Endodermal cell (in vitro differentiated cells): ENCODE data around the gene TRERF1. TPM values are rescaled to one million over a fixed set of nuclear protein-coding genes. Genes with fewer than 3 reads are reported as not detected.
A peak's percentile ranks its signal among the peaks of the same experiment; 100 is the strongest.

Experiments used
- DNase-seq: peaks from one replicate; pipeline ENCODE4 v3.0.0-alpha.2; 2017
- H3K27ac ChIP-seq: 2 replicates; pipeline ENCODE4 v1.5.1; 2013; ENCODE audit warnings: mild to moderate bottlenecking, low read depth, low read length, moderate library complexity
- H3K27me3 ChIP-seq: 2 replicates; pipeline ENCODE4 v1.6.1; 2013; ENCODE audit warnings: mild to moderate bottlenecking, low read length, moderate library complexity; ENCODE audit not compliant: insufficient read depth, control insufficient read depth, poor library complexity, severe bottlenecking
- H3K36me3 ChIP-seq: 2 replicates; pipeline ENCODE4 v1.7.0; 2013; ENCODE audit warnings: mild to moderate bottlenecking, low read length, moderate library complexity; ENCODE audit not compliant: control insufficient read depth, insufficient read depth
- H3K4me1 ChIP-seq: one replicate; pipeline ENCODE4 v1.7.0; 2013; ENCODE audit warnings: low read length; ENCODE audit not compliant: control insufficient read depth, insufficient read depth
- H3K4me3 ChIP-seq: 2 replicates; pipeline ENCODE4 v1.5.1; 2013; ENCODE audit warnings: mild to moderate bottlenecking, low read length, moderate library complexity
- H3K9ac ChIP-seq: 2 replicates; pipeline ENCODE4 v1.6.1; 2013; ENCODE audit warnings: mild to moderate bottlenecking, low read length, moderate library complexity; ENCODE audit not compliant: poor library complexity, severe bottlenecking; ENCODE audit errors: extremely low read depth
- H3K9me3 ChIP-seq: 2 replicates; pipeline ENCODE4 v1.6.1; 2013; ENCODE audit warnings: mild to moderate bottlenecking, low read length, moderate library complexity; ENCODE audit not compliant: control insufficient read depth
- H3K27ac Mint-ChIP-seq: 2 replicates; pipeline ENCODE4 v1.8.0; 2020; ENCODE audit warnings: mixed read lengths
- H3K27me3 Mint-ChIP-seq: 2 replicates; pipeline ENCODE4 v1.8.0; 2021; ENCODE audit warnings: mild to moderate bottlenecking, mixed read lengths; ENCODE audit not compliant: insufficient read depth
- H3K36me3 Mint-ChIP-seq: 2 replicates; pipeline ENCODE4 v1.8.0; 2020; ENCODE audit warnings: low read depth, mixed read lengths
- H3K4me1 Mint-ChIP-seq: 2 replicates; pipeline ENCODE4 v1.8.0; 2020; ENCODE audit warnings: mixed read lengths
- H3K4me3 Mint-ChIP-seq: 2 replicates; pipeline ENCODE4 v1.8.0; 2020; ENCODE audit warnings: mild to moderate bottlenecking, moderate library complexity, mixed read lengths
- H3K9me3 Mint-ChIP-seq: 2 replicates; pipeline ENCODE4 v1.8.0; 2020; ENCODE audit warnings: mild to moderate bottlenecking, mixed read lengths
- WGBS, 2 experiments: methylation state at CpG; one replicate each; pipeline versions ENCODE4 v1.1.5 to v1.1.7; 2013; ENCODE audit warnings: missing lambda C conversion rate in 2 of 2, mixed read lengths in 1 of 2; ENCODE audit not compliant: insufficient coverage in 1 of 2, insufficient read length in 1 of 2; 5-methylcytosine and 5-hydroxymethylcytosine counted together
- total RNA-seq, 2 donors: library from RNA; stranded (reverse); fragmentation: NEBNext Ultra II Directional in 1 of 2; extraction: Animal tissue kit (Norgen Biotek cat#: 25700) in 1 of 2; gene quantifications; 2 replicates in 1 of 2; 3 replicates in 1 of 2; pipeline ENCODE4 v1.2.1, GENCODE V29; 2021
- TF ChIP-seq, protein P1 (sequence below): fragments of 200-600 bp; sonication (generic); conservative IDR thresholded peaks from 2 replicates; pipeline ENCODE4 v1.5.0; 2021; ENCODE audit warnings: antibody characterized with exemption, mild to moderate bottlenecking

Gene TRERF1
- total RNA-seq, 2 donors from 2014 or later, result 4.7 to 5.3 TPM

GRCh38 chr6:42228305-42228704 lies 223.4 kb downstream of the TRERF1 start:
- no peak overlapping the region for H3K27ac ChIP-seq
- peaks cover 9% of the 10 kb centered on the region for H3K4me1 Mint-ChIP-seq
- TF ChIP-seq, protein P1, sequence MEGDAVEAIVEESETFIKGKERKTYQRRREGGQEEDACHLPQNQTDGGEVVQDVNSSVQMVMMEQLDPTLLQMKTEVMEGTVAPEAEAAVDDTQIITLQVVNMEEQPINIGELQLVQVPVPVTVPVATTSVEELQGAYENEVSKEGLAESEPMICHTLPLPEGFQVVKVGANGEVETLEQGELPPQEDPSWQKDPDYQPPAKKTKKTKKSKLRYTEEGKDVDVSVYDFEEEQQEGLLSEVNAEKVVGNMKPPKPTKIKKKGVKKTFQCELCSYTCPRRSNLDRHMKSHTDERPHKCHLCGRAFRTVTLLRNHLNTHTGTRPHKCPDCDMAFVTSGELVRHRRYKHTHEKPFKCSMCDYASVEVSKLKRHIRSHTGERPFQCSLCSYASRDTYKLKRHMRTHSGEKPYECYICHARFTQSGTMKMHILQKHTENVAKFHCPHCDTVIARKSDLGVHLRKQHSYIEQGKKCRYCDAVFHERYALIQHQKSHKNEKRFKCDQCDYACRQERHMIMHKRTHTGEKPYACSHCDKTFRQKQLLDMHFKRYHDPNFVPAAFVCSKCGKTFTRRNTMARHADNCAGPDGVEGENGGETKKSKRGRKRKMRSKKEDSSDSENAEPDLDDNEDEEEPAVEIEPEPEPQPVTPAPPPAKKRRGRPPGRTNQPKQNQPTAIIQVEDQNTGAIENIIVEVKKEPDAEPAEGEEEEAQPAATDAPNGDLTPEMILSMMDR, result no peak
- no peak overlapping the region for H3K4me3 ChIP-seq
- H3K9me3 Mint-ChIP-seq, result no peaks in the 10 kb centered on the region
- no peaks in the 10 kb centered on the region for H3K36me3 ChIP-seq
- DNase-seq, result no peak
- peaks cover 2% of the 10 kb centered on the region for H3K36me3 Mint-ChIP-seq
- no peaks in the 10 kb centered on the region for H3K27me3 ChIP-seq
- no peak overlapping the region for H3K27ac Mint-ChIP-seq
- H3K27me3 Mint-ChIP-seq, result no peaks in the 10 kb centered on the region
- H3K4me1 ChIP-seq, result peaks cover 9% of the 10 kb centered on the region
- H3K9me3 ChIP-seq, result no peaks in the 10 kb centered on the region
- WGBS, 2 experiments, result 95% methylated on average over 12 to 15 of the region's 15 CpGs
- no peak overlapping the region for H3K9ac ChIP-seq
- no peak overlapping the region for H3K4me3 Mint-ChIP-seq

- Histone ChIP-seq H3K9me3 (no peaks in the 10 kb centered on the region), H3K4me3 (no peak overlapping the region), H3K36me3 (no peaks in the 10 kb centered on the region), H3K27me3 (no peaks in the 10 kb centered on the region), H3K4me1 (peaks cover 9% of the 10 kb centered on the region), H3K27ac (no peak overlapping the region), H3K9ac (no peak overlapping the region)
- Mint-ChIP-seq H3K9me3 (no peaks in the 10 kb centered on the region), H3K27me3 (no peaks in the 10 kb centered on the region), H3K27ac (no peak overlapping the region), H3K36me3 (no peaks in the 10 kb centered on the region), H3K4me3 (no peak overlapping the region), H3K4me1 (peaks cover 9% of the 10 kb centered on the region)
- DNase-seq, result no peak
- WGBS, 2 experiments, result 88 to 92% methylated on average over 8 to 9 of the region's 9 CpGs
- TF ChIP-seq, protein P1, result no peak
Measured at GRCh38 chr6:42227173-42227850, 224.4 kb downstream of the TRERF1 start.

DNA sequence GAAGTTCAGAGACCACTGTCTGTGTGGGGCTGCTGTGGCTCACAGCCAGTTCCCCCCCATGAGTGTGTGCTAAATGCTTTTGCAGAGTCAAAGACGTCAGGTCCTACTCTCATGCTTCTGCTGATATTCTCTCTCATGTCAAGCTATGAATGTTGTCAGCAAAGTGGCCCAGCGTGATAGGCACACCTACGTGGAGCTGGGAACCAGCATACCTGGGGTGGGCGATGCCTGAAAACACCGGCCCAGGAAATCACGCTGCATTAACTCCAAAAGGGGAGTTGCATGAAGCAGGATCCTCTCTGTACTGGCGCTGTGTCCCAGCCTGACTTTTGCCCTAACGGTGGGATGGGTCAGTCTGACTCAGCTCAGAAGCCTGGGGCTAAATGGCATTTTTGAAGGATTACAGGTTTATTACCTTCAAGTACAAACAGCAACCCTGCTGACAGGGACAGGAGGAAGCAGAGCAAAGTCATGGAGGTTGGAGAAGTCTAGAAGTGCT lies 225.0 kb downstream of the TRERF1 start:
- peaks cover 9% of the 10 kb centered on the region for H3K4me1 ChIP-seq
- no peaks in the 10 kb centered on the region for H3K36me3 Mint-ChIP-seq
- H3K36me3 ChIP-seq, result no peaks in the 10 kb centered on the region
- H3K9me3 Mint-ChIP-seq, result no peaks in the 10 kb centered on the region
- H3K9ac ChIP-seq, result no peak overlapping the region
- TF ChIP-seq, protein P1, result no peak
- H3K27ac Mint-ChIP-seq, result no peak overlapping the region
- WGBS, 2 experiments, result 60 to 65% methylated on average over 8 of the region's 8 CpGs
- DNase-seq, result peak; percentile 78
- H3K4me3 ChIP-seq, result no peak overlapping the region
- H3K4me1 Mint-ChIP-seq, result peaks cover 9% of the 10 kb centered on the region
- no peak overlapping the region for H3K4me3 Mint-ChIP-seq
- no peaks in the 10 kb centered on the region for H3K27me3 ChIP-seq
- no peaks in the 10 kb centered on the region for H3K27me3 Mint-ChIP-seq
- no peaks in the 10 kb centered on the region for H3K9me3 ChIP-seq
- H3K27ac ChIP-seq, result no peak overlapping the region
